ENCODE measurements around the gene HHIPL1.
A peak's percentile ranks its signal among the peaks of the same experiment; 100 is the strongest.

Gene HHIPL1

GRCh38 chr14:99602788-99603415 is 42.0 kb upstream of the HHIPL1 start:
- Histone ChIP-seq H3K4me1 (ENCODE audit: insufficient read depth, low read length) (peaks cover 12% of the 10 kb centered on the region; the same call in 1 of the 2 replicates), H3K9ac (ENCODE audit: low read depth, low read length) (0 out of 2 replicates have a peak overlapping the region, but pooled peaks have one; percentile 10), H3K36me3 (ENCODE audit: insufficient read depth, low read depth, low read length) (no peaks in the 10 kb centered on the region), H3K27me3 (ENCODE audit: insufficient read depth, low read length) (peaks cover 40% of the 10 kb centered on the region), H3K27ac (ENCODE audit: low read length) (no peak overlapping the region), H3K9me3 (ENCODE audit: insufficient read depth, low read depth, low read length) (no peaks in the 10 kb centered on the region), H3K4me3 (ENCODE audit: low read length) (peak overlapping the region; percentile 69)

- H3K4me1 ChIP-seq (ENCODE audit: insufficient read depth, low read length), result peaks cover 12% of the 10 kb centered on the region; the same call in 1 of the 2 replicates
- H3K27me3 ChIP-seq (ENCODE audit: insufficient read depth, low read length), result peaks cover 40% of the 10 kb centered on the region
- no peaks in the 10 kb centered on the region for H3K36me3 ChIP-seq (ENCODE audit: insufficient read depth, low read depth, low read length)
- H3K27ac ChIP-seq (ENCODE audit: low read length), result peak within 1 kb of the TSS; percentile 74
- H3K9me3 ChIP-seq (ENCODE audit: insufficient read depth, low read depth, low read length), result no peaks in the 10 kb centered on the region
- peak within 1 kb of the TSS; percentile 78; the same call in 1 of the 2 replicates for H3K9ac ChIP-seq (ENCODE audit: low read depth, low read length)
- H3K4me3 ChIP-seq (ENCODE audit: low read length), result peak within 1 kb of the TSS; percentile 82
Measured at GRCh38 chr14:99603471-99604277, 41.3 kb upstream of the HHIPL1 start, which contains the start of gene CCDC85C. TSS of gene CCDC85C (minus strand) at chr14:99604207. CDS start at chr14:99603959, 248 bp downstream.

GRCh38 chr14:99604278-99604765 is 40.6 kb upstream of the HHIPL1 start:
- Histone ChIP-seq H3K9ac (ENCODE audit: low read depth, low read length) (peak overlapping the region; percentile 78; the same call in 1 of the 2 replicates), H3K27me3 (ENCODE audit: insufficient read depth, low read length) (peaks cover 40% of the 10 kb centered on the region), H3K27ac (ENCODE audit: low read length) (peak overlapping the region; percentile 74), H3K36me3 (ENCODE audit: insufficient read depth, low read depth, low read length) (no peaks in the 10 kb centered on the region), H3K4me1 (ENCODE audit: insufficient read depth, low read length) (peaks cover 12% of the 10 kb centered on the region; the same call in 1 of the 2 replicates), H3K4me3 (ENCODE audit: low read length) (peak overlapping the region; percentile 82; the same call in 1 of the 2 replicates), H3K9me3 (ENCODE audit: insufficient read depth, low read depth, low read length) (no peaks in the 10 kb centered on the region)

GRCh38 chr14:99604766-99605298 is 40.1 kb upstream of the HHIPL1 start:
- peak overlapping the region; percentile 74 for H3K27ac ChIP-seq (ENCODE audit: low read length)
- H3K4me3 ChIP-seq (ENCODE audit: low read length), result peak overlapping the region; percentile 82
- peaks cover 12% of the 10 kb centered on the region; the same call in 1 of the 2 replicates for H3K4me1 ChIP-seq (ENCODE audit: insufficient read depth, low read length)

GRCh38 chr14:99605299-99605961 is 39.5 kb upstream of the HHIPL1 start:
- Histone ChIP-seq H3K27me3 (ENCODE audit: insufficient read depth, low read length) (peaks cover 40% of the 10 kb centered on the region), H3K4me3 (ENCODE audit: low read length) (peak overlapping the region; percentile 82), H3K9me3 (ENCODE audit: insufficient read depth, low read depth, low read length) (no peaks in the 10 kb centered on the region), H3K4me1 (ENCODE audit: insufficient read depth, low read length) (peaks cover 12% of the 10 kb centered on the region; the same call in 1 of the 2 replicates), H3K27ac (ENCODE audit: low read length) (no peak overlapping the region), H3K9ac (ENCODE audit: low read depth, low read length) (peak overlapping the region; percentile 78; the same call in 1 of the 2 replicates), H3K36me3 (ENCODE audit: insufficient read depth, low read depth, low read length) (no peaks in the 10 kb centered on the region)

More at GRCh38 chr14:99604766-99605298, 40.1 kb upstream of the HHIPL1 start:
- Histone ChIP-seq H3K9ac (ENCODE audit: low read depth, low read length) (peak overlapping the region; percentile 78; the same call in 1 of the 2 replicates), H3K9me3 (ENCODE audit: insufficient read depth, low read depth, low read length) (no peaks in the 10 kb centered on the region), H3K27me3 (ENCODE audit: insufficient read depth, low read length) (peaks cover 40% of the 10 kb centered on the region), H3K36me3 (ENCODE audit: insufficient read depth, low read depth, low read length) (no peaks in the 10 kb centered on the region)

GRCh38 chr14:99606359-99606758 is 38.6 kb upstream of the HHIPL1 start:
- Histone ChIP-seq H3K27ac (ENCODE audit: low read length) (no peak overlapping the region), H3K27me3 (ENCODE audit: insufficient read depth, low read length) (peaks cover 38% of the 10 kb centered on the region), H3K9me3 (ENCODE audit: insufficient read depth, low read depth, low read length) (no peaks in the 10 kb centered on the region), H3K4me3 (ENCODE audit: low read length) (no peak overlapping the region), H3K4me1 (ENCODE audit: insufficient read depth, low read length) (peaks cover 9% of the 10 kb centered on the region; the same call in 1 of the 2 replicates), H3K36me3 (ENCODE audit: insufficient read depth, low read depth, low read length) (no peaks in the 10 kb centered on the region), H3K9ac (ENCODE audit: low read depth, low read length) (no peak overlapping the region)

- no peaks in the 10 kb centered on the region for H3K36me3 ChIP-seq (ENCODE audit: insufficient read depth, low read depth, low read length)
- no peaks in the 10 kb centered on the region for H3K9me3 ChIP-seq (ENCODE audit: insufficient read depth, low read depth, low read length)
- H3K4me1 ChIP-seq (ENCODE audit: insufficient read depth, low read length), result peaks cover 5% of the 10 kb centered on the region; the same call in 1 of the 2 replicates
- H3K27me3 ChIP-seq (ENCODE audit: insufficient read depth, low read length), result peaks cover 16% of the 10 kb centered on the region; the same call in 1 of the 2 replicates
- H3K9ac ChIP-seq (ENCODE audit: low read depth, low read length), result no peak overlapping the region
- no peak overlapping the region for H3K27ac ChIP-seq (ENCODE audit: low read length)
- no peak overlapping the region for H3K4me3 ChIP-seq (ENCODE audit: low read length)
Measured at GRCh38 chr14:99608591-99608990, 36.3 kb upstream of the HHIPL1 start.

- H3K4me3 ChIP-seq (ENCODE audit: low read length), result no peak overlapping the region
- H3K4me1 ChIP-seq (ENCODE audit: insufficient read depth, low read length), result peaks cover 5% of the 10 kb centered on the region; the same call in 1 of the 2 replicates
- H3K9ac ChIP-seq (ENCODE audit: low read depth, low read length), result no peak overlapping the region
- peaks cover 15% of the 10 kb centered on the region; the same call in 1 of the 2 replicates for H3K27me3 ChIP-seq (ENCODE audit: insufficient read depth, low read length)
- no peaks in the 10 kb centered on the region for H3K9me3 ChIP-seq (ENCODE audit: insufficient read depth, low read depth, low read length)
- H3K27ac ChIP-seq (ENCODE audit: low read length), result no peak overlapping the region
- no peaks in the 10 kb centered on the region for H3K36me3 ChIP-seq (ENCODE audit: insufficient read depth, low read depth, low read length)
Measured at GRCh38 chr14:99609245-99610170, 35.4 kb upstream of the HHIPL1 start.

GRCh38 chr14:99611646-99612045 is 33.3 kb upstream of the HHIPL1 start:
- H3K36me3 ChIP-seq (ENCODE audit: insufficient read depth, low read depth, low read length), result no peaks in the 10 kb centered on the region
- no peak overlapping the region for H3K4me3 ChIP-seq (ENCODE audit: low read length)
- H3K9me3 ChIP-seq (ENCODE audit: insufficient read depth, low read depth, low read length), result no peaks in the 10 kb centered on the region
- no peak overlapping the region for H3K9ac ChIP-seq (ENCODE audit: low read depth, low read length)
- peaks cover 1% of the 10 kb centered on the region; the same call in 1 of the 2 replicates for H3K27me3 ChIP-seq (ENCODE audit: insufficient read depth, low read length)
- no peak overlapping the region for H3K27ac ChIP-seq (ENCODE audit: low read length)
- H3K4me1 ChIP-seq (ENCODE audit: insufficient read depth, low read length), result no peaks in the 10 kb centered on the region; the same call in 1 of the 2 replicates

GRCh38 chr14:99612071-99612737 is 32.7 kb upstream of the HHIPL1 start:
- H3K27me3 ChIP-seq (ENCODE audit: insufficient read depth, low read length), result no peaks in the 10 kb centered on the region
- H3K4me3 ChIP-seq (ENCODE audit: low read length), result no peak overlapping the region
- H3K36me3 ChIP-seq (ENCODE audit: insufficient read depth, low read depth, low read length), result no peaks in the 10 kb centered on the region
- no peak overlapping the region for H3K9ac ChIP-seq (ENCODE audit: low read depth, low read length)
- no peaks in the 10 kb centered on the region; the same call in 1 of the 2 replicates for H3K4me1 ChIP-seq (ENCODE audit: insufficient read depth, low read length)
- no peak overlapping the region for H3K27ac ChIP-seq (ENCODE audit: low read length)
- H3K9me3 ChIP-seq (ENCODE audit: insufficient read depth, low read depth, low read length), result no peaks in the 10 kb centered on the region

Data from iPS-20b (cell line).